Left cardiac atrium (tissue), 4 donors: ENCODE data around the gene TC2N. TPM values are rescaled to one million over a fixed set of nuclear protein-coding genes. Genes with fewer than 3 reads are reported as not detected.
A peak's percentile ranks its signal among the peaks of the same experiment; 100 is the strongest.

Source experiments
- ATAC-seq, 2 donors: fragments of 200-7000 bp; cut with Tn5 transposase; one replicate each; pipeline ENCODE4 v1.9.1; 2020; ENCODE audit warnings: mild to moderate bottlenecking in 2 of 2, moderate library complexity in 2 of 2
- DNase-seq: peaks from one replicate; pipeline ENCODE4 v3.0.0-alpha.2; 2020
- intact Hi-C, 2 donors: fragments of 100-400 bp; cut with DNase I; formaldehyde crosslinking; loops; one replicate each; pipeline versions ENCODE4 v1.14.1 to v1.15.1; 2022 to 2023
- total RNA-seq, 2 donors: library from RNA; stranded (reverse); fragmentation: NEBNext Ultra II Directional; extraction: Animal tissue kit (Norgen Biotek cat#: 25700); gene quantifications; one replicate each; pipeline ENCODE4 v1.2.1, GENCODE V29; 2021
- donor health status: DM: no; HTN: yes; CAD: no.
- donor health status: DM: no; HTN: yes; CAD: no; lungs with severe emphysema.
- donor health status: DM: yes; HTN: yes; CAD: no.
- donor health status: Dilated cardiomyopathy.

Gene TC2N
- total RNA-seq, 2 donors from 2014 or later: 9.8 to 20.8 TPM

DNA sequence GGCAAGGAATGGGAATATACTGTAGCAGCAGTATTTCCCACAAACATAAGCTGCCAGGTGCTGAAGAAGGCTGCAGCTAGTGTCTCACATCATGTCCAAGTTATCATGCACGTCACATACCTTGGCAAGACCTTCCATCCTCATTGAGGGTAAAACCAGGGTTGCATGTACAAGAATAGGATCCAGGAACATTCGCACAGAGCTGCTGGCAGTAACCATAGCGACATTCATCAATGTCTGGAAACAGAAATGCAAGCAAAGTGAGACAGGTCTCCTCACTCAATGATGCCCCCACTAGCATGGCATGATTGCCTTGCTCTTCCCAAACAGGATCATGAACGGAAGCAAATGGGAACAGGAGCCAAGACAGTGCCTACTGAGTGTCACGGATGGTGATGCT lies 23.8 kb upstream of the TC2N start:
- intact Hi-C loops: no loop called here
- DNase-seq: no peak
- ATAC-seq: no peak

DNA sequence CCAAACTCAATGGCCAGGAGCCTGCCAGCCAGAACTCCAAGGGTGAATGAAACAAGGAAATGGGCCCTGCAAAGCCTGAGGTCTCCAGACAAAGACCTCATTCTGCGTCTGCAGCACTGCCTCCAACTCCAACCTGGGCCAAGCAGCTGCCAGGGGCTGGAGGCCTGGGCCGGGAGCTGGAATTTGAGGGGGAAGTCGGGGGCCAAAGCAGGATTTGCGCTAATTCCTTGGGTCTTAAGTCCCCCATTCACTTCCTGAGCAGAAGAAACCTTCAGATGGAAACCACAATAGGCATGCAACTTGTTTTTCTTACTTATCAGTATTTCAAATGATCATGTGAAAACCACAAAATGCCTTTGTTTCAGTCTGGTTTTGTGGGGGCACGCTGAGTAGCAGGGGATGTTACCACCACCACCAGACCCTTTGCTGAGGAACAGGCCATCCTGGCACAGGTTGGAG lies 23.0 kb upstream of the TC2N start:
- DNase-seq (no peak), ATAC-seq (peak; percentile 40 to 44)
- intact Hi-C loops: no loop called here

DNA sequence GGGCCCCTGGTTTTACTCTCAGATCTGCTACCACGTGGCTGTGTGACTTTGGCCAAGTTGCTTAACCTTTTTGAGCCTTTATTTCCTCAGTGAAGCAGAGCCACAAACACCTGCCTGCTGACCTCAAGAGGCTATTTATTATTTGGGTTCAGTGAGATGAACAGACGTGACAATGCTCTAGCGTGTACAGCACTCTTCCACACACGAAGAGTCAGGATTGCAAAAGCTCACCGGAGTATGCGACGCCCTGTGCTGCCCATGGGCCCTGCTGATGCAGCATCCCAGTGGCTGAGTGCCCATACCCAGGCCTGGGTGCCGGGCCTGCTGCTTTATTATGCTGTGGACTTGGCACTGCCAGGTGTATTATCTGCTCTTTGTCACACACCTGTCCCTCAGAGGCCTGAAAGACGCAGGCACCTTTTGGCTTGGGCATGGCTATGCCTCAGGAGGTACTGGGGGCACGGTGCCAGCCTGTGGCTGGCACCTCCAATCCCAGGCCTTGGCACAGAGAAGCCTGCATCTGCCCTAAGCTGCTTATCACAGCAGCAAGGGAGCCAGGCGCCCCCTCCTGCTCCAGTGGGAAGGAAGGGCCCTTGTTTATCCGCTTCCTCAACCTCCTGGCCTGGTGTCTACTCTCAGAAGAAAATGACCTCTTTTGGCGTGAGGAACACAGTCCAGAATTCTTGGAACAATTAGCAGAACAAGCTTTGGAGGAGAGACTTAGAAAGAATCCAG lies 22.3 kb upstream of the TC2N start:
- intact Hi-C loops: no loop called here
- ATAC-seq: peak; percentile 51 to 52

GRCh38 chr14:91888641-91889476 lies 21.5 kb upstream of the TC2N start:
- no peak for ATAC-seq
- intact Hi-C loops: no loop called here
- DNase-seq: no peak

More for the DNA sequence above, 22.3 kb upstream of the TC2N start:
- peak; percentile 59 for DNase-seq

GRCh38 chr14:91886961-91887360 lies 19.6 kb upstream of the TC2N start:
- intact Hi-C loops: no loop called here
- DNase-seq (no peak), ATAC-seq (no peak)

GRCh38 chr14:91885839-91886238 lies 18.5 kb upstream of the TC2N start:
- no peak for DNase-seq
- no peak for ATAC-seq
- intact Hi-C loops: no loop called here

DNA sequence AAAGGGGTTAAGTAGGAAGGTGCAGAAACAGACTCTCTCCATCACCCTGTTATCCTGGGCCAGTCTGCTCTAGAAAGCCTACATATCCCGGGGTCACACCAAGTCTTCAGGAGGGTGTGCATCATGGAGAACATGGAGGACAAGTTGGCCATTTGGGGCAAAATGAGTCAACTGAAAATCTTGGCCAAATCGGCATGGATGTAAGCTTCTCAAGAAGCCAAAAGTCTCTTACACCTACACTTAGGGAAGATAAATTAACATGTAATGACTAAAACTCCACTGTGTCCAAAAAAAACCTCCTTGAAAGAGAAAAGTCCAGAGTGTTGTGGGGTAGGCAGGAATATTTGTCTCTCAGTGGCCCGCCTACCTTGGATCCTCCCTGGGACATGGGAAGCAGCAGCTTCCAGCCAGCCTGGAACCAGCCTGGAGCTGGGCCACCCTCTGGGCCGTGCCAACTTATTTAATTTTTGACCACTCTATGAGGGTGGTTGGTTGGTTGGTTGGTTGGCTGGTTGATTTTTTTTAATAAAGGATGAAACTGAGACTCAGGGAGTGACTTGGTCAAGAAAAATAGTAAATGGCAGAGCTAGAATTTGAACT lies 17.9 kb upstream of the TC2N start:
- DNase-seq: no peak
- intact Hi-C loops: no loop called here
- ATAC-seq: peak in 1 of 2 donors; percentile 43

DNA sequence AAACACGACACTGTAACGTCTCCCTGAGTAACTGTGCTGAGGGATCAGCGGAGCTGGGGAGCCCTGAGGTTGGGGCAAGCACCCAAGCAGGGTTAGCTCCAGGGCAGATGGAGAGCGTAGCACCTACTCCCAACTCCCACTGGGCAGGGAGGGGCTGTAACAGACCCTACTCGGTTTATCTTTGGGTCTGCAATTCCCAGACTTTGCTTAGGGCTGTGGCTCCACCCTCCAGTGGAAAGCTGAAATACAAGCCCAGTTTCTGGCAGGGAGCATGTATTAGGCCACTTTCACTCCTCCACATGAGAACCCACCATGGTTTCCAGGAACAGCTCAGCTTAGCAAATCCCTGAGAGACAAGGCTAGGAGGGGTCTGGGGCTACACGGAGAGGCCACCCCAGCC lies 17.3 kb upstream of the TC2N start:
- intact Hi-C loops: no loop called here
- ATAC-seq (peak; percentile 42 to 58), DNase-seq (no peak)

- ATAC-seq: peak; percentile 66 to 78
- DNase-seq: peak; percentile 73
- intact Hi-C loops: no loop called here
Observed at GRCh38 chr14:91883753-91884152, 16.4 kb upstream of the TC2N start.

GRCh38 chr14:91882776-91883175 lies 15.4 kb upstream of the TC2N start:
- DNase-seq (no peak), ATAC-seq (no peak)
- intact Hi-C loops: no loop called here

DNA sequence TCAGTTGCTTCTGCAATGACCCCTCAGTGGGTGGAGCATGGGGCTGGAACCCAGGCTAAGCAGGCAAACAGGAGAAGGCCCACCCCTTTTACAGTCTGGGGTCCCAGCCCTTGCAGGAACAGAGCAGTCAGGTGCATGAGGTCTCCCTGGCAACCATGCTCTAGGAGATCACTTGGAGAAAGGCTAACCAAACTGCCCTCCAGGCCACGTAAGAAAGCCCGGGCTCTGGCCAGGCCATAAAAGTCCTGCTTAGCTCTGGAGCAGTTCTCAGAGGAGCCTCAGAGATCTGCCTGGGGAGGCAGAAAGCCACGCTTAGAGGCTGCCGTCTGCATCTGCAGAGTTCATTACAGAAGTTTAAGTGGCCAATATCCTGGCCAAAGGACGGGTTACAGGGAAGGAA lies 15.0 kb upstream of the TC2N start:
- DNase-seq (no peak), ATAC-seq (no peak)
- intact Hi-C loops: no loop called here

- no peak for DNase-seq
- no peak for ATAC-seq
- intact Hi-C loops: no loop called here
Observed at GRCh38 chr14:91879196-91879595, 11.9 kb upstream of the TC2N start.

- ATAC-seq (no peak), DNase-seq (no peak)
- intact Hi-C loops: no loop called here
Observed at GRCh38 chr14:91878274-91878673, 10.9 kb upstream of the TC2N start.

GRCh38 chr14:91877376-91877915 lies 10.1 kb upstream of the TC2N start:
- DNase-seq (no peak), ATAC-seq (no peak)
- intact Hi-C loops: no loop called here

DNA sequence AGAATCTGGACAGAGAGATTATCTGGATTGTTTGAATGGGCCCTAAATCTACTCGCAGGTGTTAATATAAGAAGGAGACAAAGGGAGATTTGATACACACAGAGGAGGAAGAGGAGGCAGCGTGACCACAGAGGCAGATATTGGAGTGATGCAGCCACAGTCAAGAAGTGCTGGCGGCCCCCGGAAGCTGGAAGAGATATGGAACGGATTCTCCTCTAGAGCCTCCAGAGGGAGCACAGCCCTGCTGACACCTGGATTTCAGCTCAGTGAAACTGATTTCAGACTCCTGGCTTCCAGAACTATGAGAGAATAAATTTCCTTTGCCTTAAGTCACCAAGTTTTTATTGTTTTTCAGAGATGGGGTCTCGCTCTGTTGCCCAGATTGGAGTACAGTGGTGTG lies 9.2 kb upstream of the TC2N start:
- intact Hi-C loops: no loop called here
- ATAC-seq (no peak), DNase-seq (no peak)

- intact Hi-C loops: no loop called here
- DNase-seq (no peak), ATAC-seq (no peak)
Observed at GRCh38 chr14:91875525-91876286, 8.4 kb upstream of the TC2N start.

- peak; percentile 27 to 53 for ATAC-seq
- intact Hi-C loops: no loop called here
Observed at GRCh38 chr14:91873471-91874415, 6.4 kb upstream of the TC2N start.

More at GRCh38 chr14:91873471-91874415, 6.4 kb upstream of the TC2N start:
- no peak for DNase-seq
